Measurements from ENCODE around the gene NMBR.
"Not testable (repeated sequence)": the region's sequence is repeated elsewhere in the genome, so short reads cannot be mapped to it uniquely, and the experiment has no call there.

Gene NMBR

GRCh38 chr6:142155895-142156757, 9.2 kb upstream of the NMBR start:
- in situ Hi-C loops (cut with MboI; ENCODE audit: low sequenced_read_pairs), result loop anchor here (25.0 kb wide), 1 partner anchor 1281 kb away; no protein-coding TSS in a partner anchor

GRCh38 chr6:142155091-142155490, 8.2 kb upstream of the NMBR start:
- in situ Hi-C loops (cut with MboI; ENCODE audit: low sequenced_read_pairs), result loop anchor here (25.0 kb wide), 1 partner anchor 1282 kb away; no protein-coding TSS in a partner anchor

GRCh38 chr6:142154336-142154735, 7.4 kb upstream of the NMBR start:
- in situ Hi-C loops (cut with MboI; ENCODE audit: low sequenced_read_pairs), result loop anchor here (25.0 kb wide), 1 partner anchor 1283 kb away; no protein-coding TSS in a partner anchor

GRCh38 chr6:142153196-142153595, 6.3 kb upstream of the NMBR start:
- in situ Hi-C loops (cut with MboI; ENCODE audit: low sequenced_read_pairs), result loop anchor here (25.0 kb wide), 1 partner anchor 1284 kb away; no protein-coding TSS in a partner anchor

GRCh38 chr6:142152746-142153145, 5.8 kb upstream of the NMBR start:
- in situ Hi-C loops (cut with MboI; ENCODE audit: low sequenced_read_pairs), result loop anchor here (25.0 kb wide), 1 partner anchor 1285 kb away; no protein-coding TSS in a partner anchor

GRCh38 chr6:142141531-142141930, 5.4 kb downstream of the NMBR start:
- in situ Hi-C loops (cut with MboI; ENCODE audit: low sequenced_read_pairs), result not testable (repeated sequence)

- in situ Hi-C loops (cut with MboI; ENCODE audit: low sequenced_read_pairs), result no loop called here
Observed at GRCh38 chr6:142138876-142139275, 8.0 kb downstream of the NMBR start.

GRCh38 chr6:142132625-142133024, 14.3 kb downstream of the NMBR start, which contains the start of gene GJE1:
GJE1 (plus strand) TSS chr6:142132925; CDS start chr6:142133159, 234 bp downstream.
- in situ Hi-C loops (cut with MboI; ENCODE audit: low sequenced_read_pairs), result no loop called here

- in situ Hi-C loops (cut with MboI; ENCODE audit: low sequenced_read_pairs), result no loop called here
Observed at GRCh38 chr6:142130814-142131213, 16.1 kb downstream of the NMBR start.

- in situ Hi-C loops (cut with MboI; ENCODE audit: low sequenced_read_pairs), result loop anchor here (25.0 kb wide), 1 partner anchor 434 kb away; no protein-coding TSS in a partner anchor
Observed at GRCh38 chr6:142121342-142121741, 25.6 kb downstream of the NMBR start.

GRCh38 chr6:142118925-142119324, 28.0 kb downstream of the NMBR start:
- in situ Hi-C loops (cut with MboI; ENCODE audit: low sequenced_read_pairs), result loop anchor here (25.0 kb wide), 1 partner anchor 432 kb away; no protein-coding TSS in a partner anchor

GRCh38 chr6:142118328-142118727, 28.6 kb downstream of the NMBR start:
- in situ Hi-C loops (cut with MboI; ENCODE audit: low sequenced_read_pairs), result loop anchor here (25.0 kb wide), 1 partner anchor 431 kb away; no protein-coding TSS in a partner anchor

- in situ Hi-C loops (cut with MboI; ENCODE audit: low sequenced_read_pairs), result loop anchor here (25.0 kb wide), 1 partner anchor 430 kb away; no protein-coding TSS in a partner anchor
Observed at GRCh38 chr6:142117366-142117765, 29.6 kb downstream of the NMBR start.

- in situ Hi-C loops (cut with MboI; ENCODE audit: low sequenced_read_pairs), result loop anchor here (25.0 kb wide), 1 partner anchor 425 kb away; no protein-coding TSS in a partner anchor
Observed at GRCh38 chr6:142112451-142113061, 34.4 kb downstream of the NMBR start.

GRCh38 chr6:142110820-142111219, 36.1 kb downstream of the NMBR start:
- in situ Hi-C loops (cut with MboI; ENCODE audit: low sequenced_read_pairs), result loop anchor here (25.0 kb wide), 1 partner anchor 424 kb away; no protein-coding TSS in a partner anchor

GRCh38 chr6:142104820-142105219, 42.1 kb downstream of the NMBR start:
- in situ Hi-C loops (cut with MboI; ENCODE audit: low sequenced_read_pairs), result loop anchor here (25.0 kb wide), 1 partner anchor 418 kb away; no protein-coding TSS in a partner anchor

- in situ Hi-C loops (cut with MboI; ENCODE audit: low sequenced_read_pairs), result no loop called here
Observed at GRCh38 chr6:142088858-142089216, 58.1 kb downstream of the NMBR start.

- in situ Hi-C loops (cut with MboI; ENCODE audit: low sequenced_read_pairs), result no loop called here
Observed at GRCh38 chr6:142087950-142088857, 58.7 kb downstream of the NMBR start.

- in situ Hi-C loops (cut with MboI; ENCODE audit: low sequenced_read_pairs), result no loop called here
Observed at GRCh38 chr6:142079130-142079529, 67.8 kb downstream of the NMBR start.

GRCh38 chr6:142075516-142076101, 71.3 kb downstream of the NMBR start:
- in situ Hi-C loops (cut with MboI; ENCODE audit: low sequenced_read_pairs), result no loop called here

Measured in HL-60/S4 (cell line).